HL-60 (cell line): Measurements from ENCODE around the gene ARHGAP29.

Experiments
- DNase-seq, 2 experiments: peaks; one replicate each; pipeline ENCODE4 v3.0.0-alpha.2; 2010 to 2020; ENCODE audit warnings: low read depth in 1 of 2, low spot score in 1 of 2
- H3K27ac ChIP-seq: fragments of 250-450 bp; sonication (Bioruptor Pico); replicated peaks from 2 replicates; pipeline ENCODE4 v1.5.1; 2020; ENCODE audit warnings: mild to moderate bottlenecking, moderate library complexity
- H3K27me3 ChIP-seq: fragments of 250-450 bp; sonication (Bioruptor Pico); 2 replicates; pipeline ENCODE4 v1.5.1; 2021; ENCODE audit warnings: mild to moderate bottlenecking, moderate library complexity; ENCODE audit not compliant: insufficient read depth, poor library complexity, severe bottlenecking
- H3K4me3 ChIP-seq: replicated peaks from 2 replicates; pipeline ENCODE4 v1.5.1; 2011; ENCODE audit warnings: mild to moderate bottlenecking, control low read depth, low read length; ENCODE audit not compliant: insufficient read depth
- GABPA ChIP-seq: IDR thresholded peaks from 2 replicates; pipeline ENCODE4 v1.6.1; 2012; ENCODE audit warnings: low read depth
- POLR2AphosphoS5 ChIP-seq: IDR thresholded peaks from 2 replicates; pipeline ENCODE4 v1.6.1; 2012; ENCODE audit warnings: low read depth
- SPI1 ChIP-seq: IDR thresholded peaks from 2 replicates; pipeline ENCODE4 v1.6.1; 2012; ENCODE audit warnings: low read depth, mild to moderate bottlenecking, borderline replicate concordance
- long read RNA-seq: library from polyadenylated mRNA; unstranded; transcript quantifications from one replicate; pipeline ENCODE4 v2.0.0, GENCODE V29; 2020
- TF ChIP-seq, protein P1 (sequence below): IDR thresholded peaks from one replicate; pipeline ENCODE4 v1.5.1; 2011; ENCODE audit warnings: low read length, control low read depth, inconsistent platforms; ENCODE audit not compliant: insufficient read depth
- TF ChIP-seq, protein P2 (sequence below): IDR thresholded peaks from 2 replicates; pipeline ENCODE4 v1.6.1; 2012; ENCODE audit warnings: low read depth; ENCODE audit not compliant: insufficient replicate concordance

The ARHGAP29 gene, protein sequence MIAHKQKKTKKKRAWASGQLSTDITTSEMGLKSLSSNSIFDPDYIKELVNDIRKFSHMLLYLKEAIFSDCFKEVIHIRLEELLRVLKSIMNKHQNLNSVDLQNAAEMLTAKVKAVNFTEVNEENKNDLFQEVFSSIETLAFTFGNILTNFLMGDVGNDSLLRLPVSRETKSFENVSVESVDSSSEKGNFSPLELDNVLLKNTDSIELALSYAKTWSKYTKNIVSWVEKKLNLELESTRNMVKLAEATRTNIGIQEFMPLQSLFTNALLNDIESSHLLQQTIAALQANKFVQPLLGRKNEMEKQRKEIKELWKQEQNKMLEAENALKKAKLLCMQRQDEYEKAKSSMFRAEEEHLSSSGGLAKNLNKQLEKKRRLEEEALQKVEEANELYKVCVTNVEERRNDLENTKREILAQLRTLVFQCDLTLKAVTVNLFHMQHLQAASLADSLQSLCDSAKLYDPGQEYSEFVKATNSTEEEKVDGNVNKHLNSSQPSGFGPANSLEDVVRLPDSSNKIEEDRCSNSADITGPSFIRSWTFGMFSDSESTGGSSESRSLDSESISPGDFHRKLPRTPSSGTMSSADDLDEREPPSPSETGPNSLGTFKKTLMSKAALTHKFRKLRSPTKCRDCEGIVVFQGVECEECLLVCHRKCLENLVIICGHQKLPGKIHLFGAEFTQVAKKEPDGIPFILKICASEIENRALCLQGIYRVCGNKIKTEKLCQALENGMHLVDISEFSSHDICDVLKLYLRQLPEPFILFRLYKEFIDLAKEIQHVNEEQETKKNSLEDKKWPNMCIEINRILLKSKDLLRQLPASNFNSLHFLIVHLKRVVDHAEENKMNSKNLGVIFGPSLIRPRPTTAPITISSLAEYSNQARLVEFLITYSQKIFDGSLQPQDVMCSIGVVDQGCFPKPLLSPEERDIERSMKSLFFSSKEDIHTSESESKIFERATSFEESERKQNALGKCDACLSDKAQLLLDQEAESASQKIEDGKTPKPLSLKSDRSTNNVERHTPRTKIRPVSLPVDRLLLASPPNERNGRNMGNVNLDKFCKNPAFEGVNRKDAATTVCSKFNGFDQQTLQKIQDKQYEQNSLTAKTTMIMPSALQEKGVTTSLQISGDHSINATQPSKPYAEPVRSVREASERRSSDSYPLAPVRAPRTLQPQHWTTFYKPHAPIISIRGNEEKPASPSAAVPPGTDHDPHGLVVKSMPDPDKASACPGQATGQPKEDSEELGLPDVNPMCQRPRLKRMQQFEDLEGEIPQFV
- long read RNA-seq: 0 reads

DNA sequence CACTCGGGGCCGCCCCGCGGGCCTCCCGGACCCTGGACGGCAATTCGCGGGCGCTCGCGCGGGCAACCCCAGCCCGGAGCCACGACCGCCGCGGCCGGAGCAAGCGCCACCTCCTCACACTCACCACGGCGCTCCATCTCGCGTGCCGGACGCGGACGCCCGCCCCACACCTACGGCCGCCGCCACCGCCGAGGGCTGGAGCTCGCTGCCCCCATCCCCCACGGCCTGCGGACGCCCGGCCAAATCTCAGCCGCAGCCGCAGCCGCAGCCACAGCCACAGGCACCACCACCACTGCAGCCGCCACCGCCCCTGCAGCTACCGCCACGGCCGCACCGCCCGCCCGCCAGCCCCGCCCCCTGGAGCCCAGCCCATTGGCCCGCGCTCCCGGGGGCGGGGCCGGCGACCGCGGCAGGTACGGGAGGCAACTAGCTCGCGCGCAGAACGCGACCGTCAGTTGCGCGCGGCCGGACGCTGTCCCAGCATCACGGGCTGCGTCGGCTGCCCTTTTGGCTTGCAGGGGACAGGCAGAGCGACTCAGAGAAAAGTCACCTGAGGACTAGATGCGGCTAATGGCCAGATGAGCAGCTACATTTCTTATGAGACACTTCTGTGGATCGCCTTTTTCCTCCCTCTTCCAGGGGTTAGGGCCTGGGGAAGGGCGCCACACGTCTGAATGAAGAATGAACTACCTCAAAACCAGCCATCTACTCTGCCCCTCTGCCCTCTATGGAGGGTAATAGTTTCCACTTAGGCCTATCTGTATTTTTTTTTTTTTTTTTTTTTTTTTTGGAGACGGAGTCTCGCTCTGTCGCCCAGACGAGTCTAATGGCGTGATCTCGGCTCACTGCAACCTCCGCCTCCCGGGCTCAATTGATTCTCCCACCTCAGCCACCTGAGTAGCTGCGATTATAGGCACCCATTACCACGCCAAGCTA, at the start of gene ARHGAP29:
TSS of gene ARHGAP29 (minus strand) at position 294 of the 936 bp plus-strand sequence. CDS start 5,973 bp downstream, outside the sequence.
- no peak for TF ChIP-seq POLR2AphosphoS5
- no peak for TF ChIP-seq SPI1
- TF ChIP-seq, protein P1, sequence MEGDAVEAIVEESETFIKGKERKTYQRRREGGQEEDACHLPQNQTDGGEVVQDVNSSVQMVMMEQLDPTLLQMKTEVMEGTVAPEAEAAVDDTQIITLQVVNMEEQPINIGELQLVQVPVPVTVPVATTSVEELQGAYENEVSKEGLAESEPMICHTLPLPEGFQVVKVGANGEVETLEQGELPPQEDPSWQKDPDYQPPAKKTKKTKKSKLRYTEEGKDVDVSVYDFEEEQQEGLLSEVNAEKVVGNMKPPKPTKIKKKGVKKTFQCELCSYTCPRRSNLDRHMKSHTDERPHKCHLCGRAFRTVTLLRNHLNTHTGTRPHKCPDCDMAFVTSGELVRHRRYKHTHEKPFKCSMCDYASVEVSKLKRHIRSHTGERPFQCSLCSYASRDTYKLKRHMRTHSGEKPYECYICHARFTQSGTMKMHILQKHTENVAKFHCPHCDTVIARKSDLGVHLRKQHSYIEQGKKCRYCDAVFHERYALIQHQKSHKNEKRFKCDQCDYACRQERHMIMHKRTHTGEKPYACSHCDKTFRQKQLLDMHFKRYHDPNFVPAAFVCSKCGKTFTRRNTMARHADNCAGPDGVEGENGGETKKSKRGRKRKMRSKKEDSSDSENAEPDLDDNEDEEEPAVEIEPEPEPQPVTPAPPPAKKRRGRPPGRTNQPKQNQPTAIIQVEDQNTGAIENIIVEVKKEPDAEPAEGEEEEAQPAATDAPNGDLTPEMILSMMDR: no peak
- TF ChIP-seq, protein P2, sequence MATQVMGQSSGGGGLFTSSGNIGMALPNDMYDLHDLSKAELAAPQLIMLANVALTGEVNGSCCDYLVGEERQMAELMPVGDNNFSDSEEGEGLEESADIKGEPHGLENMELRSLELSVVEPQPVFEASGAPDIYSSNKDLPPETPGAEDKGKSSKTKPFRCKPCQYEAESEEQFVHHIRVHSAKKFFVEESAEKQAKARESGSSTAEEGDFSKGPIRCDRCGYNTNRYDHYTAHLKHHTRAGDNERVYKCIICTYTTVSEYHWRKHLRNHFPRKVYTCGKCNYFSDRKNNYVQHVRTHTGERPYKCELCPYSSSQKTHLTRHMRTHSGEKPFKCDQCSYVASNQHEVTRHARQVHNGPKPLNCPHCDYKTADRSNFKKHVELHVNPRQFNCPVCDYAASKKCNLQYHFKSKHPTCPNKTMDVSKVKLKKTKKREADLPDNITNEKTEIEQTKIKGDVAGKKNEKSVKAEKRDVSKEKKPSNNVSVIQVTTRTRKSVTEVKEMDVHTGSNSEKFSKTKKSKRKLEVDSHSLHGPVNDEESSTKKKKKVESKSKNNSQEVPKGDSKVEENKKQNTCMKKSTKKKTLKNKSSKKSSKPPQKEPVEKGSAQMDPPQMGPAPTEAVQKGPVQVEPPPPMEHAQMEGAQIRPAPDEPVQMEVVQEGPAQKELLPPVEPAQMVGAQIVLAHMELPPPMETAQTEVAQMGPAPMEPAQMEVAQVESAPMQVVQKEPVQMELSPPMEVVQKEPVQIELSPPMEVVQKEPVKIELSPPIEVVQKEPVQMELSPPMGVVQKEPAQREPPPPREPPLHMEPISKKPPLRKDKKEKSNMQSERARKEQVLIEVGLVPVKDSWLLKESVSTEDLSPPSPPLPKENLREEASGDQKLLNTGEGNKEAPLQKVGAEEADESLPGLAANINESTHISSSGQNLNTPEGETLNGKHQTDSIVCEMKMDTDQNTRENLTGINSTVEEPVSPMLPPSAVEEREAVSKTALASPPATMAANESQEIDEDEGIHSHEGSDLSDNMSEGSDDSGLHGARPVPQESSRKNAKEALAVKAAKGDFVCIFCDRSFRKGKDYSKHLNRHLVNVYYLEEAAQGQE: no peak
- TF ChIP-seq GABPA: no peak
- peaks cover 47% of the 10 kb centered on the region for H3K27me3 ChIP-seq
- H3K27ac ChIP-seq: no peak within 1 kb of the TSS
- peak; percentile 11 to 20 for DNase-seq
- H3K4me3 ChIP-seq: peak within 1 kb of the TSS; percentile 25

DNA sequence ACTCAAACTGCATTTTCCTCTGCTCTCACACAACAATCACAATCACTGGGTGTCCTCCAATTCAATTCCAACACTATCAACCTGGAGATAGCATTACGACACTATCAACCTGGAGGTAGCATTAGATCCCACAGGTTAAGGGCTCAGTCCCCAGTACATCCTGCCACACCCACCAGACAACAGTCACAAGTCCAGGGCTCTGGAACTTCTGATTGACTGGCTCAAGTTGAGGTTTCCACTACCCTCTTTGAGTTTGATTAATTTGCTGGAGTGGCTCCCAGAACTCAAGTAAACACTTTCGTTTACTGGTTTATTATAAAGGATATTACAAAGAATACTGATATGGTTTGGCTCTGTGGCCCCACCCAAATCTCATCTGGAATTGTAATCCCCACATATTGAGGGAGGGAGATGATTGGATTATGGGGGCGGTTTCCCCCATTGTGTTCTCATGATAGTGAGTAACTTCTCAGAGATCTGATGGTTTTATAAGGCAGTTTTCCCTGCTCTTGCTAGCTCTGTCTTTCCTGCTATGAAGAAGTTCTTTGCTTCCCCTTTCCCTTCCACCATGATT, 49.6 kb upstream of the ARHGAP29 start:
- Histone ChIP-seq H3K27ac (no peak overlapping the region), H3K27me3 (no peaks in the 10 kb centered on the region), H3K4me3 (no peak overlapping the region)
- TF ChIP-seq SPI1 (no peak), GABPA (no peak), POLR2AphosphoS5 (no peak)
- TF ChIP-seq, protein P2: no peak
- TF ChIP-seq, protein P1: no peak
- no peak for DNase-seq
